OCI-M2 (cell line): ENCODE data around the gene BFSP1.

Source experiments
- DNase-seq: peaks from one replicate; lab custom pipeline; 2025; ENCODE audit not compliant: unreplicated experiment; lab: John Stamatoyannopoulos, UW

Gene BFSP1

DNA sequence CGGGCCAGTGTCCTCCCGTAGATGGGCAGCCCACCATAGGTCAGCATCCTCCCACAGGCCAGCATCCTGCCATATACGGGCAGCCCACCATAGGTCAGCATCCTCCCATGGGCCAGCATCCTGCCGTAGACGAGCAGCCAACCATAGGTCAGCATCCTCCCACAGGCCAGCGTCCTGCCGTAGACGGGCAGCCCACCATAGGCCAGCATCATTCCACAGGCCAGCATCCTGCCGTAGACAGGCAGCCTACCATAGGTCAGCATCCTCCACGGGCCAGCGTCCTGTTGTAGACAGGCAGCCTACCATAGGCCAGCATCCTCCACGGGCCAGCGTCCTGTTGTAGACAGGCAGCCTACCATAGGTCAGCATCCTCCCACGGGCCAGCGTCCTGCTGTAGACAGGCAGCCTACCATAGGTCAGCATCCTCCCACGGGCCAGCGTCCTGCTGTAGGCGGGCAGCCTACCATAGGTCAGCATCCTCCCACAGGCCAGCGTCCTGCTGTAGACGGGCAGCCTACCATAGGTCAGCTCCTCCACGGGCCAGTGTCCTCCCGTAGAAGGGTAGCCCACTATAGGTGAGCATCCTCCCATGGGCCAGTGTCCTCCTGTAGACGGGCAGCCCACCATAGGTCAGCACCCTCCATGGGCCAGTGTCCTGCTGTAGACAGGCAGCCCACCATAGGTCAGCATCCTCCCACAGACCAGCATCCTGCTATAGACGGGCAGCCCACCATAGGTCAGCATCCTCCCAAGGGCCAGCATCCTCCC, 62.9 kb downstream of the BFSP1 start:
- DNase-seq: no peak

DNA sequence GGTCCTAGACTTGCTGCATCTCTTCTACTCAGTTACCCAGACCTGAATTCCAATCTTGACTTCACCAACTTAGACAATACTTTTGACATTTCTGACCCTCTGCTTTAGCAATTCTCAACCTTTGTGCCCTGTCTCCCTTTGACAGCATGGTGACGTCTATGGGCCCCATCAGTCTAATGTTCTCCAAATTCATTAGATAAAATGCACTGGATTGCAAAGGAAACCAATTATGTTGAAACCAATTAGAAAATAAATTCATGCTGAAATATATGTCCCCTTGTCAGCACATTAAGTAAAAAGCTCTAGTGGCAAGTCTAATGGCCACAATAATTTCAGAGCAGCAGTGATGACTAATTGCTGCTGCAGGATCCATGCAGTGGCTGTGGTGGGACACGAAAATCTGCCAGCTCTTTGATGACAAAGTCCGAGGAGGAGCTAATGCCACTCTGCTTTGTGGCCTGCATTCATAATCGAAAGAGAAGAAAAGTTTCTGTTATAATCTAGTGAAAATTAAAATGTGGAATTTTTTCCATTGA, 64.0 kb downstream of the BFSP1 start:
- no peak for DNase-seq

DNA sequence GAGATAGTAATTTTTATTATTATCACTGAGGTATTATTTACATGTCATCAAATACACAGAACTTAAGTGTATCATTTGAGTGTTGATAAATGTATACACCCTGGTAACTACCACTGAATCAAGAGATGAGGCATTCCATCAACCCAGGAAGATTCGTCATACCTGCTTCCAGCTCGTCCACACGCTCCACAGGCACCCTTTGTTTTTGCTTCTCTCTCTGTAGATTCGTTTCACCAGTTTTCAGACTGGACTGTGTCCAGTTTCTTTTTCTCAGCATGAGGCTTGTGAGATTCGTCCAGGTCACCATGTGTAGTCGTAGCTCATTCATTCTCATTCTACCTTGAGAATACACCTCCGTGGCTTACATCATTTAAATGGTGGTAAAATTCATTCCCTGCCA, 64.5 kb downstream of the BFSP1 start:
- DNase-seq: no peak

DNA sequence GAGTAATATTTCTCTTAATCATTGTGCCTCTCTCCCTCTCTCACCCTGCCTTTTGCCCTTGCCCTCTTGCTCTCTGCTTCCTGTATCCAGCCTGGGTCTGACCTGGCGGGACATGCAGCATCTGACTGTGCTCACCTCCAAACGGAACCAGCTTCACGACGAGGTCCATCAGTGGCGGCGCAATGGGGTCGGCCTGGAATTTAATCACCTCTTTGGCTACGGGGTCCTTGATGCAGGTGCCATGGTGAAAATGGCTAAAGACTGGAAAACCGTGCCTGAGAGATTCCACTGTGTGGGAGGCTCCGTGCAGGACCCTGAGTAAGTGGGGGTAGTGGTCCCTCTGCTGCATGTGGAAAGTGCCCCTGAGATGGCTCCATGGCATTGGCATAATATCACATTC, 65.9 kb downstream of the BFSP1 start:
- no peak for DNase-seq

DNA sequence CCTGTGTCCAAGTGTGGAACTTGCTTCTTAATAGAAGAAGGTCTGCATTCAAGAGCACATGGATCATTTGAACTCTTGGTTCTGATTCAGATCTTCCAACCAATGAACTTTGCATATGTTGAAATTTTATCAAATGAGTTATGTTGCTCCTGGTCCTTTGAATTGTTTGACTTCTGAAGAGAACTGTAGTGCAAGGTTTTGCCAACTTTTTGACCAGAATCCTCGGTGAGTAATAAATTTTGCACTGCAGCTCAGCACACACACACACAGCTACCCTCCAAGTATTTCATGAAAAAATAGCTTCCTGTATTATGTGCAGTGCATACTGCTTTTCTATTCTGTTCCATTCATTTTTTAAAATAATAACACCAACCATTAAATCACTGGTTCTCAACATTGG, 67.5 kb downstream of the BFSP1 start:
- no peak for DNase-seq

DNA sequence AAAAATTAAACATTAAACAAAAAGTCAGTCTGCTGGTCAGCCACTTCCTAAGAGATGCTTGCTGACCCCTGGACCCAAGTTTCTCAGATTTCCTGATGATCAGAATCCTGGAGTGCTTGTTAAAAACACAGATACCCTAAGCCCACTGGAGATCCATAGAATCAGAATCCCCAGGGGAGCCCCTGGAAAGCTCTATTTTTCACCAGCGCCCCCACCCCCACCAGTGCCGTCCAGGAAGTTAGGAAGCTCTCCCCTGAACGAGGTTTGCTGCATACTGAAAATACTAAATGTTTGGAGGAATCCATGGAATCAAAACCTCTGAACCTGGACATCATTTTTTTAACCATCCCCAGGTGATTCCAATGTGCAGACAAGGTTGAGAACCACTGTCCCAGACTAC, 69.2 kb downstream of the BFSP1 start:
- DNase-seq: no peak

DNA sequence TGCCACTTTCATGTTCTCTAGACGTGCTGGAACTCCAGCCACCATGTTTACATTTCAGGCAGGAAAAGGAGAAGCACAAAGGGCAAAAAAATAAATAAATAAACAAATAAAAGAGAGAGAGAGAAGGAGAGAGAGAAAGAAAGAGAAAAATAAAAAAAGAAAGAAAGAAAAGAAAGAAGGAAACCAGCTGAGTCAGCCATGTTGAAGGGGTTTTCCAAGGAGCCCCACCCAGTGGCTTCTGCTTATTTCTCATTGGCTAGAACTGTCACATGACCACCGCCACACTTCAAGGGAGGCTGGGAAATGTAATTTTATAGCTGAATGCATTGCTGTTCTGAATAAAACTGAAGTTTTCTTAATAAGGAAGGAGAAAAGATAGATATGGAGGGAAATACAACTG, 71.1 kb downstream of the BFSP1 start:
- DNase-seq: no peak

DNA sequence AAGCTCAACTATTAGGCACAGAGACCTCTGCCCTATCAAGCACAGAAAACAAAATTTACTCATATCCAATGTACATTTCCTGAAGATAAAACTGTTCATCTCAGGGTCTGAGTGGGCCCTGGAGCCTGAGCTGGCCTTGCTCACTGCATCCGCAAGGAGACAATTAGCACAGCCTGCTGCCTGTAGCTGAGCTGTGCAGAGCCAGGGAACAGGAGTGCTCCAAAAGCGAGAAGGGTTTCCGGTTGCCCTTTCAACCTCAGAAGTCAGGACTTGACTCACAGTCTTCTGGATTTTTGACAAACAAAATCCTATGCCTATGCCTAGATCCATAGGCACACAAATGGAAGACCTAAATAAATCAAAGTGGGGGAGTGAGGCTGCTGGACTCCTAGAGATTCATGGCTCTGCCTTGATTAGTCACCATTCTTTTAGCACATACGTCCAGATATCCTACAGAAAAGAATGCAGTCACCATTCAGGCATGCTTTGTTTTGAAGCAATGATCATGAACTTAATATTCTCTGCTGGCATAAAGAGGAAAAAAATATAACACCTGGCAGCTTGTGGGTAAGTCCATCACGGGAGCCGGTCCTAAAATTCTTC, 73.5 kb downstream of the BFSP1 start:
- no peak for DNase-seq

DNA sequence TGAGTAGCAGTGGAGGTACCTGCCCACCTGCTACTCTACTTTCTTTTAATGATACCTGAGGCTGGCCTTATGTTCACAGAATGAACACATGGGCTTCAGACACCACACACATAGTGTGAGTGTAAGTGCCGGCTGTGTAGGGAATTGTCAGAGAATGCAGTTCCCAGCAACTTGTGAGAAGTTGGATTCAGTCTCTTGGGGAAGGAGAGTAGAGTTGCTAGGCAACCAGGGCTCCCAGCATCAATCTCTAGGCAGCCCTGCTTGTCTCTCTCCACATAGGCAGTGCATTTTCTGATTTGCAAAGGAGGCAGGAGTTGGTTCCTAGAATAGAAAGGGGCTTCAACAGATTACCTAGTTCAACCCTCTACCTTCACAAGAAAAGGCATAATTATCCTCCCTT, 74.1 kb downstream of the BFSP1 start:
- no peak for DNase-seq

DNA sequence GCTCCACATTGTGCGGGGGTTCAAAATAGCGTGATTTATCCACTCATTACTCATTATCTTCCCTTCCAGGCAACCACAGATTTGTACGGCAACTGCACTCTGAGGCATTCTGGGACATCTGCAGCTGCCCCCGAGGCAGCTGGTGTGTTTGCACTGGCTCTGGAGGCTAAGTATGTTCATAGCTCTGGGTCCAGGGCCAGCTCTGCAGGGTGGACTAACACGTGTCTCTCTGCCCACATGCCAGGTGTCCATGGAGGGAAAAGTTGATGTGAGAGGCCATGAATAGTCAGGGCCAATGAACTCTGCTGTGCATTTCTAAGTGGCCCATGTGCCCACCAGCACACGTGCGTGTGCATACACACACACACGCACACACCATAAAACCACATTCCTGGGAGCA, 74.9 kb downstream of the BFSP1 start:
- no peak for DNase-seq

DNA sequence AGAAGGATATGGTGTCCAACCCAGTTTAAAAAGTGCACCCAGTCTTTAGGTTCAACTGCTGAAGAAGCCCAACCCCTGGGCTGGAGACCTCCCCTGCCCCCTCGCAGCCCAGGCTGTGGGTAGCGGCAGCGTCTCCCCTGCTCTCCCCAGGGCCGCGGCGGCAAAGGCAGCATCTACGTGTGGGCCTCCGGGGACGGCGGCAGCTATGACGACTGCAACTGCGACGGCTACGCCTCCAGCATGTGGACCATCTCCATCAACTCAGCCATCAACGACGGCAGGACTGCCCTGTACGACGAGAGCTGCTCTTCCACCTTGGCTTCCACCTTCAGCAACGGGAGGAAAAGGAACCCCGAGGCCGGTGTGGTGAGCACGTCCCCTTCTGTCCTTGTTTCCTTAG, 77.6 kb downstream of the BFSP1 start:
- no peak for DNase-seq

DNA sequence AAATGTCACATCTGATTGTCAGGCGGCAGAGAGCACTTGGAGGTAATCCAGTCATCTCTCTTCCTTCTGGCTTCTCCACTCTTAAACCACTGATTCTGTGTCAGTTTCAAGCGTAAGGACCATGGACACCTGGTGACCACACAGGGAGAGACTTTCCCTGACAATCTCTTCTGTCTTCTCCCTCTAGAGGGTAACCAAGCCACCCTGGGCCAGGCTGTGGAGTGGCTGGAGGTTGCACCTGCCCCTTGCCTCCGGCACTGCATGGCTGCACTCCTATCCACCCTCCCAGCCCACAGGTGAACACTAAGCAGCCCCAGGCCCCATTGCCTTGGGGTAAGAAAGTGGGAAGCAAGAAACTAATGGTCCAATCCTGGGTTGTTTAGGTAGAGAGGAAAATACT, 78.7 kb downstream of the BFSP1 start:
- no peak for DNase-seq

DNA sequence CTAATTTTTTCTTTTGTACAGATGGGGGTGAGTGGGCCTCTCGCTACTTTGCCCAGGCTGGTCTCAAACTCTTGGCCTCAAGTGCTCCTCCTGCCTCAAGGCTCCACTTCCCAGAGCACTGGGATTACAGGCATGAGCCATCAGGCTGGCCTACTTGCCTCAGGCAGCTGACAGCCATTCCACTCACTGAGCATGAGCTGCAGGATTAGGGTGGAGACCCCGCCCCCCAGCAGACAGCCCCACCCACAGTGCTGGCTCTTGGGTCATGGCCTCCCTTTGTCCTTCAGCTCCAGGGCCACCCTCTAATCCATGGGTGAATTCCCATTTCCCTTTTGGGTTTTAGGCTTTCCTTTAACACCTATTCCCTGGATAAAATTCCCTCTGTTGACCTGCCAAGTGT, 82.1 kb downstream of the BFSP1 start:
- DNase-seq: no peak

DNA sequence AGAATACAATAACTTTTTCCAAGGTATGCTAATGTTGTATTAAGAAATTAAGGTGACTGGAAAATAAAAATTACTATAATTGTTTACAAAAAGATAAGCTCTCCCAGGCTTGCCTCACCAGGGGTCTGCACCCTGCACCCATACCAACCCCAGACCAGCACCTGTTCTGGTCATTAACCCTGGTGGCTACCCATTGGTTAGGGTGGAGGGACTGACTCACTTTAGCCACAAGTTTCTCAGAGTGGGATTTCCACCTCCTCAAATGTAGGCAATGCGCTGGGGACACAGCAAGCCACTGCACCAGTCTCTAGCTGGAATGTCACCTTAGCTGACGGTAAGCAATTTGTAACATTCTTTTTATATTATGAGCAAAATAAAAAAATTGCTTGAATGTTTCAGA, 83.1 kb downstream of the BFSP1 start:
- no peak for DNase-seq

DNA sequence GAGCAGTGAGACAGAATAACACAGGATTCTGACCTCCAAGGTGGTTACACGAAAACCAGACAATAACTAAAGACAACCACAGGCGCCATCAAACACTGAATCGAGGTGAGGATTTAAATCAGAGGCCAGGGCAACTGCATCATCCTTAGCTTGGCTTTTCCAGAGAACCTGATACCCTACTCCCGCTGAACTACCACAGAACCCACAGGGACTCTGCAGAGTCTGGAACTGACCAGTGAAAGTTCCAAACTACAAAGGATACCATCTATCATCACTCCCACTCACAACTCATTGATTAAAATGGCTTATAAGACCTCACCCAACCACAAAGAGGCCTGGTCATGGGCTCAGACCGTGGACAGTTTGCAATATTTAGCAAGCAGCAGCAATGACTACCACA, 85.0 kb downstream of the BFSP1 start:
- no peak for DNase-seq

DNA sequence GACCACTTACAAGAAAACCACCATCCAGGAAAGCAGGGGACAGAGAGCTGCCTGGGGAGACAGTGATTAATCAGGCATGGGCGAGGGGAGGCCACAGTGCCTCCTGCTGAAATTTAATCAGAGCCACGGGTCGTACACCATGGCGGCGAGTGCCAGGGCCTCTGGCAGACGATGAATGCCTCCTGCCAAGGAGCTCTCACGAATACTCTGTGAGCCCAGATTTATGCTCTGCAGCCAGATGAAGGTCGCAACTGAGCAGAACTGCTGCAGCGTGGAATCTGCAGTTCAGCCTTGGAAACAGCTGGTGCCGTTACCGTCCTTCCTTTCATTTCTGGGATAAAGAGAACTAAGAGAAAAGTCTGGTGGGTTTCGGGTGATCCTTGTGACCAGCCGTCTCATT, 85.6 kb downstream of the BFSP1 start:
- DNase-seq: no peak

DNA sequence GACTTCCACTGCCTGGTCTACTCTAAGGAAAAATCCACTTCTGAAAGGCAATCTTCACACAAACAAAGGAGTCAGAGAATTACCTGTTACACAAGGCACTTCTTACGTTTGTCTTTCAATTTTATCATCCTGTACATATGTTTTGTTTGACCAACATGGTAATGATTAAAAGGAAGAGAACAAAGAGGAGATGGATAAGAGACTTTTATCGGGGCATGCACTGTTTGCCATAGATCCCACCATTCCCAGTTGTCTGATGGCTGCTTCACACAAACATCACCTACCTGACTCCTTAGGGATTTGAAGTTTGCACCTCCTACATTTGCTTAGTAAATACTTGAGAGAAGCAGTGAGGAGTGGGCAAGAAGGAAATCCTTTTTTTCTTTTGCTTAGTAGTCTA, 87.1 kb downstream of the BFSP1 start:
- DNase-seq: no peak
